MM.1S (cell line): ENCODE results near the gene PTGER2.
A peak's percentile ranks its signal among the peaks of the same experiment; 100 is the strongest.

ENCODE experiments used
- DNase-seq: peaks from one replicate; pipeline ENCODE4 v3.0.0-alpha.2; 2015
- H2AFZ ChIP-seq: fragments of 300-600 bp; sonication (generic); 2 replicates; pipeline ENCODE4 v1.6.0; 2016; ENCODE audit warnings: antibody characterized with exemption, low read length
- H3F3A ChIP-seq: fragments of 300-600 bp; sonication (generic); 2 replicates; pipeline ENCODE4 v1.6.1; 2016; ENCODE audit warnings: mild to moderate bottlenecking, antibody characterized with exemption, low read length, moderate library complexity, mixed read lengths; ENCODE audit not compliant: insufficient read depth
- H3K27ac ChIP-seq: fragments of 300-600 bp; sonication (generic); 2 replicates; pipeline ENCODE4 v1.5.1; 2016; ENCODE audit warnings: mild to moderate bottlenecking, low read length
- H3K27me3 ChIP-seq: fragments of 300-600 bp; sonication (generic); replicated peaks from 2 replicates; pipeline ENCODE4 v1.6.0; 2016; ENCODE audit warnings: low read length; ENCODE audit not compliant: insufficient read depth
- H3K36me3 ChIP-seq: fragments of 300-600 bp; sonication (generic); replicated peaks from 2 replicates; pipeline ENCODE4 v1.6.1; 2016; ENCODE audit warnings: mild to moderate bottlenecking, low read length, mixed read lengths; ENCODE audit not compliant: insufficient read depth
- H3K4me1 ChIP-seq: fragments of 300-600 bp; sonication (generic); 2 replicates; pipeline ENCODE4 v1.6.1; 2016; ENCODE audit warnings: low read length, mixed read lengths
- H3K4me2 ChIP-seq: fragments of 300-600 bp; sonication (generic); 2 replicates; pipeline ENCODE4 v1.6.0; 2016; ENCODE audit warnings: low read depth, low read length
- H3K4me3 ChIP-seq: fragments of 300-600 bp; sonication (generic); 2 replicates; pipeline ENCODE4 v1.5.1; 2016; ENCODE audit warnings: low read length, mixed read lengths
- H3K79me2 ChIP-seq: fragments of 300-600 bp; sonication (generic); 2 replicates; pipeline ENCODE4 v1.6.1; 2016; ENCODE audit warnings: mixed run types, low read length, mixed read lengths
- H3K9ac ChIP-seq: fragments of 300-600 bp; sonication (generic); 2 replicates; pipeline ENCODE4 v1.6.1; 2016; ENCODE audit warnings: low read length, mixed read lengths
- H3K9me2 ChIP-seq: fragments of 300-600 bp; sonication (generic); replicated peaks from 2 replicates; pipeline ENCODE4 v1.6.1; 2016; ENCODE audit warnings: mild to moderate bottlenecking, low read length, mixed read lengths; ENCODE audit not compliant: insufficient read depth
- H3K9me3 ChIP-seq: fragments of 300-600 bp; sonication (generic); replicated peaks from 2 replicates; pipeline ENCODE4 v1.6.1; 2016; ENCODE audit warnings: mild to moderate bottlenecking, low read length, mixed read lengths; ENCODE audit not compliant: insufficient read depth
- H4K20me1 ChIP-seq: fragments of 300-600 bp; sonication (generic); 2 replicates; pipeline ENCODE4 v1.6.1; 2016; ENCODE audit warnings: mild to moderate bottlenecking, low read length, moderate library complexity, mixed read lengths; ENCODE audit not compliant: insufficient read depth
- EZH2 ChIP-seq: fragments of 300-600 bp; sonication (generic); optimal IDR thresholded peaks from 2 replicates; pipeline ENCODE3; 2017; ENCODE audit warnings: low read depth, mild to moderate bottlenecking, antibody characterized with exemption, low read length, mixed read lengths
- EZH2phosphoT487 ChIP-seq: fragments of 300-600 bp; sonication (generic); IDR thresholded peaks from 2 replicates; pipeline ENCODE4 v1.6.1; 2018; ENCODE audit warnings: antibody characterized with exemption, low read length
- TF ChIP-seq, protein P1 (sequence below): fragments of 300-600 bp; sonication (generic); IDR thresholded peaks from 2 replicates; pipeline ENCODE4 v1.5.1; 2016; ENCODE audit warnings: antibody characterized with exemption, low read length, mixed read lengths

PTGER2 gene

DNA sequence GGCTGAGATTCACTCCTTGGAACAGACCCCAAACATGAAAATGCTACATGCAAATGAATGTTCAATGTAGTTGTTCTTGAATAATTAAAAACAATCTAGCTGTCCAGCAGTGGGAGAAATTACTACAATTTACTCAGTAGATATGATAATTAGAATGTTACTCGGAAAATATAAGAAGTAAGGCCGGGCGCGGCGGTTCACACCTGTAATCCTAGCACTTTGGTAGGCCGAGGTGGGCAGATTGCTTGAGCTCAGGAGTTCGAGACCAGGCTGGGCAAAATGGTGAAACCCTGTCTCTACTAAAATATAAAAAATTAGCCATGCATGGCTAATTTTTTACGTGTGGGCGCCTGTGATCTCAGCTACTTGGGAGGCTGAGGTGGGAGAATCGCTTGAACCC lies 15.3 kb upstream of the PTGER2 start:
- no peaks in the 10 kb centered on the region for H3K9me3 ChIP-seq
- H3K9me2 ChIP-seq: no peaks in the 10 kb centered on the region
- no peak for DNase-seq
- no peak overlapping the region for H3K4me3 ChIP-seq
- H3K4me2 ChIP-seq: no peak overlapping the region
- no peaks in the 10 kb centered on the region for H3K27me3 ChIP-seq
- H3K79me2 ChIP-seq: no peaks in the 10 kb centered on the region
- no peak overlapping the region for H2AFZ ChIP-seq
- H3K27ac ChIP-seq: no peak overlapping the region
- no peaks in the 10 kb centered on the region for H3F3A ChIP-seq
- H3K36me3 ChIP-seq: no peaks in the 10 kb centered on the region
- H4K20me1 ChIP-seq: no peaks in the 10 kb centered on the region
- TF ChIP-seq EZH2 (no peak), EZH2phosphoT487 (no peak)
- TF ChIP-seq, protein P1, sequence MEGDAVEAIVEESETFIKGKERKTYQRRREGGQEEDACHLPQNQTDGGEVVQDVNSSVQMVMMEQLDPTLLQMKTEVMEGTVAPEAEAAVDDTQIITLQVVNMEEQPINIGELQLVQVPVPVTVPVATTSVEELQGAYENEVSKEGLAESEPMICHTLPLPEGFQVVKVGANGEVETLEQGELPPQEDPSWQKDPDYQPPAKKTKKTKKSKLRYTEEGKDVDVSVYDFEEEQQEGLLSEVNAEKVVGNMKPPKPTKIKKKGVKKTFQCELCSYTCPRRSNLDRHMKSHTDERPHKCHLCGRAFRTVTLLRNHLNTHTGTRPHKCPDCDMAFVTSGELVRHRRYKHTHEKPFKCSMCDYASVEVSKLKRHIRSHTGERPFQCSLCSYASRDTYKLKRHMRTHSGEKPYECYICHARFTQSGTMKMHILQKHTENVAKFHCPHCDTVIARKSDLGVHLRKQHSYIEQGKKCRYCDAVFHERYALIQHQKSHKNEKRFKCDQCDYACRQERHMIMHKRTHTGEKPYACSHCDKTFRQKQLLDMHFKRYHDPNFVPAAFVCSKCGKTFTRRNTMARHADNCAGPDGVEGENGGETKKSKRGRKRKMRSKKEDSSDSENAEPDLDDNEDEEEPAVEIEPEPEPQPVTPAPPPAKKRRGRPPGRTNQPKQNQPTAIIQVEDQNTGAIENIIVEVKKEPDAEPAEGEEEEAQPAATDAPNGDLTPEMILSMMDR: no peak
- H3K9ac ChIP-seq: no peak overlapping the region
- no peaks in the 10 kb centered on the region for H3K4me1 ChIP-seq

DNA sequence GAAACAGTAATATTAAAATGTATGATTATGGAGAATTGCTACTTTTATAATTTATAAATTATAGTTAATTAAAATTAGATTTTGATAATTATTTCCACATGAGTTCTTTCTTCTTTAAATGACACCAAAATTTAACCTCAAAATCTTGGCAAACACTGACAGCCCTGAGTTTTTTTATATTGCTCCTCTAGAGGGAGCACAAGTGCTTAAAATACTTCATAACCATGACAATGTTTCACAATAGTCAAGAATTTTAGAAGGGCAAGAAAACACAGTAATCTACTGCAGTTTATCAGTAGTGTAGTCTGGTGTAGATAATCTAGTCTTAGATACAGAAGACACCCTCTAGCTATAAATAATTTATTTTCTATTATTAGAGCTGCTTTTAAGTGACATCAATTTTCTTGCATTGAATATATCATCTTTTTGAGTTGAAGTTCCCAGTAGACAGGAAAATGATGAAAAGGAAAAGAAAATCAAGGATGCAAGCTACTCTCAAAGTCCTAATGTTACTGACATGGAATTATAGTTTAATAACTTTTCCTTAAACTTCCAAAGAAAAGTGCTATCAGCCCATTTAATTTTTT lies 14.3 kb upstream of the PTGER2 start:
- Histone ChIP-seq H3F3A (no peaks in the 10 kb centered on the region), H3K4me2 (no peak overlapping the region), H3K36me3 (no peaks in the 10 kb centered on the region), H3K4me1 (no peaks in the 10 kb centered on the region), H3K9ac (no peak overlapping the region), H3K4me3 (no peak overlapping the region), H3K9me3 (no peaks in the 10 kb centered on the region), H3K27me3 (no peaks in the 10 kb centered on the region), H3K79me2 (no peaks in the 10 kb centered on the region), H3K27ac (no peak overlapping the region), H2AFZ (no peak overlapping the region), H3K9me2 (no peaks in the 10 kb centered on the region), H4K20me1 (no peaks in the 10 kb centered on the region)
- peak; percentile 18 for DNase-seq
- TF ChIP-seq EZH2phosphoT487 (no peak), EZH2 (no peak)
- TF ChIP-seq, protein P1: peak; percentile 37

DNA sequence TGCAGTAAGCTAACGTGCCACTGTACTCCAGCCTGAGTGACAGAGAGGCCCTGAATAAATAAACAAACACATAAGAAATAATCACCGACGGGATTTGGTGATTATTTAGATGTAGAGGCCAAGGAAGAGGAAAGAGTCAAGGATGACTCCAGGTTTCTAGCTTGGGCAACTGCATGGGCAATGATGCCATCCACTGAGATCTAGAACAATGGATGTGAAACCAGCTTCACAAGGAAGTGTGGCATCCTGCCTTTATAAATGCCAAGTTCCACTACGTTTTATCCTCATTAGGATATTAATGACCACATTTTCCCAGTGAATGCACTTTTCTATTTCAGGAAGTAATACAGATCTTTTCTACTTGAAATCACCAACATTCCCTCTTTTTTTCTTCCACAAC lies 10.9 kb upstream of the PTGER2 start:
- Histone ChIP-seq H3K4me3 (no peak overlapping the region), H3K27me3 (no peaks in the 10 kb centered on the region), H3K9me3 (no peaks in the 10 kb centered on the region), H3K36me3 (no peaks in the 10 kb centered on the region), H4K20me1 (no peaks in the 10 kb centered on the region), H2AFZ (no peak overlapping the region), H3F3A (no peaks in the 10 kb centered on the region), H3K4me2 (no peak overlapping the region), H3K79me2 (no peaks in the 10 kb centered on the region), H3K27ac (no peak overlapping the region), H3K9ac (no peak overlapping the region), H3K9me2 (no peaks in the 10 kb centered on the region), H3K4me1 (no peaks in the 10 kb centered on the region)
- TF ChIP-seq EZH2 (no peak), EZH2phosphoT487 (no peak)
- TF ChIP-seq, protein P1: no peak
- DNase-seq: no peak
